ENCODE measurements around the gene UPB1.

- TF ChIP-seq CTCF (IDR thresholded peaks at IDR 0.05; ENCODE audit: insufficient read depth, low read length) (no peak), REST (IDR thresholded peaks at IDR 0.05; ENCODE audit: insufficient replicate concordance, low read depth) (no peak), GABPA (IDR thresholded peaks at IDR 0.05; ENCODE audit: low read depth) (no peak), POLR2AphosphoS5 (IDR thresholded peaks at IDR 0.05; ENCODE audit: low read depth) (no peak)
These were observed 69.4 kb downstream of the UPB1 start for GRCh38 chr22:24564376-24565058.

Data from HL-60 (cell line).